Fibroblast of lung (primary cell): ENCODE results near the gene RERE. TPM values are rescaled to one million over a fixed set of nuclear protein-coding genes. Genes with fewer than 3 reads are reported as not detected.

Experiments used
- DNase-seq, 2 donors: peaks; one replicate each; pipeline versions ENCODE4 v3.0.0 to v3.0.0-alpha.2; 2010; ENCODE audit warnings: low read depth in 2 of 2
- H2AFZ ChIP-seq: 2 replicates; pipeline ENCODE4 v1.5.1; 2012; ENCODE audit warnings: low read length, control low read depth, inconsistent platforms
- H3K27ac ChIP-seq: 2 replicates; pipeline ENCODE4 v1.5.1; 2011; ENCODE audit warnings: low read length, control low read depth; ENCODE audit not compliant: insufficient read depth
- H3K27me3 ChIP-seq: 2 replicates; pipeline ENCODE4 v1.5.1; 2011; ENCODE audit warnings: mild to moderate bottlenecking, low read length; ENCODE audit not compliant: control insufficient read depth, insufficient read depth
- H3K36me3 ChIP-seq: 2 replicates; pipeline ENCODE4 v1.5.1; 2011; ENCODE audit warnings: low read length; ENCODE audit not compliant: control insufficient read depth, insufficient read depth
- H3K4me1 ChIP-seq: 2 replicates; pipeline ENCODE4 v1.5.1; 2011; ENCODE audit warnings: low read length; ENCODE audit not compliant: control insufficient read depth, insufficient read depth; ENCODE audit errors: extremely low read depth
- H3K4me2 ChIP-seq: 2 replicates; pipeline ENCODE4 v1.5.1; 2011; ENCODE audit warnings: low read length, control low read depth; ENCODE audit not compliant: insufficient read depth; ENCODE audit errors: extremely low read depth
- H3K4me3 ChIP-seq, 4 experiments: fragments of 200-600 bp in 1 of 4; sonication (generic) in 1 of 4; replicated peaks in 1 of 4; 2 replicates each; pipeline ENCODE4 v1.5.1; 2011 to 2016; ENCODE audit warnings: low read length in 4 of 4, low read depth in 3 of 4, mild to moderate bottlenecking in 3 of 4, control low read depth in 2 of 4, inconsistent platforms in 1 of 4, mixed read lengths in 1 of 4; ENCODE audit not compliant: insufficient read depth in 1 of 4; ENCODE audit errors: control extremely low read depth in 1 of 4
- H3K79me2 ChIP-seq: 2 replicates; pipeline ENCODE4 v1.5.1; 2012; ENCODE audit warnings: mild to moderate bottlenecking, low read length, inconsistent platforms; ENCODE audit not compliant: control insufficient read depth, insufficient read depth
- H3K9ac ChIP-seq: 2 replicates; pipeline ENCODE4 v1.5.1; 2011; ENCODE audit warnings: mild to moderate bottlenecking, low read length, control low read depth; ENCODE audit not compliant: insufficient read depth
- H3K9me3 ChIP-seq: 2 replicates; pipeline ENCODE4 v1.5.1; 2012; ENCODE audit warnings: low read depth, low read length; ENCODE audit not compliant: control insufficient read depth, insufficient read depth
- H4K20me1 ChIP-seq: 2 replicates; pipeline ENCODE4 v1.5.1; 2011; ENCODE audit warnings: low read length; ENCODE audit not compliant: control insufficient read depth, insufficient read depth; ENCODE audit errors: extremely low read depth
- EZH2 ChIP-seq: IDR thresholded peaks from 2 replicates; pipeline ENCODE4 v1.5.1; 2012; ENCODE audit warnings: low read length, control low read depth, mild to moderate bottlenecking; ENCODE audit errors: missing control alignments
- polyA plus RNA-seq, 2 donors: library from polyadenylated mRNA; depleted of rRNA in 1 of 2; stranded (reverse) in 1 of 2; unstranded in 1 of 2; fragments of >200 nt; gene quantifications; 2 replicates each; pipeline ENCODE4 v1.2.1, GENCODE V29; 2011 to 2012; ENCODE audit warnings: missing spikeins in 1 of 2
- total RNA-seq: library from RNA; depleted of rRNA; stranded (reverse); fragments of >200 nt; gene quantifications from 2 replicates; pipeline ENCODE4 v1.2.1, GENCODE V29; 2014
- TF ChIP-seq, protein P1 (sequence below), 2 donors: IDR thresholded peaks in 1 of 2; conservative IDR thresholded peaks in 1 of 2; 1 replicate in 1 of 2; 2 replicates in 1 of 2; pipeline ENCODE4 v1.5.1; 2011 to 2012; ENCODE audit warnings: low read length in 2 of 2, control low read depth in 1 of 2, inconsistent platforms in 1 of 2, low read depth in 1 of 2, mild to moderate bottlenecking in 1 of 2

RERE gene
- total and polyA plus RNA-seq, 2 donors (not counting 1 experiment from before 2014, with no cell fraction given): 3.7 to 51.0 TPM

- H3K9me3 ChIP-seq: no peaks in the 10 kb centered on the region
- no peak overlapping the region for H3K4me3 ChIP-seq
- no peak for TF ChIP-seq EZH2
- TF ChIP-seq, protein P1, sequence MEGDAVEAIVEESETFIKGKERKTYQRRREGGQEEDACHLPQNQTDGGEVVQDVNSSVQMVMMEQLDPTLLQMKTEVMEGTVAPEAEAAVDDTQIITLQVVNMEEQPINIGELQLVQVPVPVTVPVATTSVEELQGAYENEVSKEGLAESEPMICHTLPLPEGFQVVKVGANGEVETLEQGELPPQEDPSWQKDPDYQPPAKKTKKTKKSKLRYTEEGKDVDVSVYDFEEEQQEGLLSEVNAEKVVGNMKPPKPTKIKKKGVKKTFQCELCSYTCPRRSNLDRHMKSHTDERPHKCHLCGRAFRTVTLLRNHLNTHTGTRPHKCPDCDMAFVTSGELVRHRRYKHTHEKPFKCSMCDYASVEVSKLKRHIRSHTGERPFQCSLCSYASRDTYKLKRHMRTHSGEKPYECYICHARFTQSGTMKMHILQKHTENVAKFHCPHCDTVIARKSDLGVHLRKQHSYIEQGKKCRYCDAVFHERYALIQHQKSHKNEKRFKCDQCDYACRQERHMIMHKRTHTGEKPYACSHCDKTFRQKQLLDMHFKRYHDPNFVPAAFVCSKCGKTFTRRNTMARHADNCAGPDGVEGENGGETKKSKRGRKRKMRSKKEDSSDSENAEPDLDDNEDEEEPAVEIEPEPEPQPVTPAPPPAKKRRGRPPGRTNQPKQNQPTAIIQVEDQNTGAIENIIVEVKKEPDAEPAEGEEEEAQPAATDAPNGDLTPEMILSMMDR (conservative IDR thresholded peaks at IDR 0.05 in 1 of 2, IDR thresholded peaks at IDR 0.05 in 1 of 2; ENCODE audit: low read depth in 1 of 2, low read length in 2 of 2): peak; percentile 55 to 71
- DNase-seq: peak; percentile 39 to 78
- H3K36me3 ChIP-seq: no peaks in the 10 kb centered on the region
- H4K20me1 ChIP-seq: no peaks in the 10 kb centered on the region
- no peaks in the 10 kb centered on the region for H3K27me3 ChIP-seq
- H2AFZ ChIP-seq: no peak overlapping the region
- peak overlapping the region; percentile 65 for H3K4me2 ChIP-seq
- no peak overlapping the region for H3K9ac ChIP-seq
- H3K79me2 ChIP-seq: no peaks in the 10 kb centered on the region
- peak overlapping the region; percentile 12 for H3K27ac ChIP-seq
- H3K4me1 ChIP-seq: no peaks in the 10 kb centered on the region
Measured at GRCh38 chr1:8571200-8571984, 246.0 kb downstream of the RERE start.

GRCh38 chr1:8570465-8570864, 247.0 kb downstream of the RERE start:
- Histone ChIP-seq H3K9me3 (no peaks in the 10 kb centered on the region), H3K27ac (no peak overlapping the region), H4K20me1 (no peaks in the 10 kb centered on the region), H3K36me3 (no peaks in the 10 kb centered on the region), H3K4me2 (no peak overlapping the region), H3K79me2 (no peaks in the 10 kb centered on the region), H3K4me3 (no peak overlapping the region), H3K4me1 (no peaks in the 10 kb centered on the region), H2AFZ (no peak overlapping the region), H3K9ac (no peak overlapping the region), H3K27me3 (no peaks in the 10 kb centered on the region)
- no peak for TF ChIP-seq EZH2
- TF ChIP-seq, protein P1 (conservative IDR thresholded peaks at IDR 0.05 in 1 of 2, IDR thresholded peaks at IDR 0.05 in 1 of 2; ENCODE audit: low read depth in 1 of 2, low read length in 2 of 2): no peak
- no peak for DNase-seq

DNA sequence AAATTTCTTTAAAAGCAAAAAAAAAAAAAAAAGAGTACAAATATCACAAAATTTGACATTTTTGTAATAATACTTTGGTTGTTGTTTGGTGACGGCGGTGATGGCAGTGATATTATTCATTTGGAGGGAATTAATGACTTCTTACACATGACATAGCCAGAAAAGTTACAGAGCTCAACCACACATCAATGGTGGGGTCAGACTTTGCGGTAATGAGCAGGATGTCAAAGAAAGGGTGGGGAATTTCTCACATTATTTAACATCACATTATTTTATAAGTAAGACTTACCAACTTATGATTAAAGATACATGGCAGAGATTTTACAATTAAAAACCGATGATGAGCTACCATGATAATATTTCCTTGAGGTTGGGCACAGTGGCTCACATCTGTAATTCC, 248.2 kb downstream of the RERE start:
- Histone ChIP-seq H4K20me1 (no peaks in the 10 kb centered on the region), H3K9me3 (no peaks in the 10 kb centered on the region), H3K4me1 (no peaks in the 10 kb centered on the region), H3K4me2 (no peak overlapping the region), H3K36me3 (no peaks in the 10 kb centered on the region), H3K9ac (no peak overlapping the region), H3K4me3 (no peak overlapping the region), H3K79me2 (no peaks in the 10 kb centered on the region), H3K27ac (no peak overlapping the region), H2AFZ (no peak overlapping the region), H3K27me3 (no peaks in the 10 kb centered on the region)
- no peak for DNase-seq
- TF ChIP-seq, protein P1 (conservative IDR thresholded peaks at IDR 0.05 in 1 of 2, IDR thresholded peaks at IDR 0.05 in 1 of 2; ENCODE audit: low read depth in 1 of 2, low read length in 2 of 2): no peak
- TF ChIP-seq EZH2: no peak
